ENCODE measurements around the gene HS2ST1.

Gene HS2ST1

DNA sequence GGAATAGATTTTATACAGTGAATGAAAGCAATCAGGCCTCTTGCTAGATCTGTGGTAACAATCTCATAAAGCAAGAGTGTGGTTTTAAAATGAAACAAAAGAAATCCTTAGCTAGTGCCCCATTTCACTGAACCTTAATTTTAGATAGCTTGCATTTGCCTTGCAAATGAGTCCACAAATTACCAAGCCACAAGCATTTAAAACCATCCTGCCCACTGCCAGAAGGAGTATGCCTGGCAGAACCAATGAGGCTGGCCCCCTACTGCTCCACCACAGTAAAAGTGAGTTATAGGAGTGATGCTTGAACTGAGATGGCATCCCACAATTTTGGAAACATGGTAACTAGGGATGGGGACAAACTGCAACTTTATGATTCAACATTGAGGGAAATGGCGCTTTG, 207.8 kb downstream of the HS2ST1 start:
- Histone ChIP-seq H3K9ac (ENCODE audit: low read length) (no peak overlapping the region), H3K9me3 (ENCODE audit: control insufficient read depth, insufficient read depth, low read depth, low read length) (no peaks in the 10 kb centered on the region), H3K4me1 (ENCODE audit: control insufficient read depth, insufficient read depth, low read length) (peaks cover 8% of the 10 kb centered on the region), H3K4me3 (ENCODE audit: low read depth, low read length) (no peak overlapping the region), H3K27ac (ENCODE audit: low read depth, low read length) (no peak overlapping the region), H3K36me3 (ENCODE audit: control insufficient read depth, insufficient read depth, low read length) (no peaks in the 10 kb centered on the region), H3K27me3 (ENCODE audit: control insufficient read depth, insufficient read depth, low read length) (no peaks in the 10 kb centered on the region)

GRCh38 chr1:87123610-87124009, 209.2 kb downstream of the HS2ST1 start:
- no peak overlapping the region for H3K4me3 ChIP-seq (ENCODE audit: low read depth, low read length)
- no peaks in the 10 kb centered on the region for H3K27me3 ChIP-seq (ENCODE audit: control insufficient read depth, insufficient read depth, low read length)
- H3K4me1 ChIP-seq (ENCODE audit: control insufficient read depth, insufficient read depth, low read length): no peaks in the 10 kb centered on the region
- H3K9me3 ChIP-seq (ENCODE audit: control insufficient read depth, insufficient read depth, low read depth, low read length): no peaks in the 10 kb centered on the region
- no peak overlapping the region for H3K27ac ChIP-seq (ENCODE audit: low read depth, low read length)
- H3K36me3 ChIP-seq (ENCODE audit: control insufficient read depth, insufficient read depth, low read length): no peaks in the 10 kb centered on the region
- H3K9ac ChIP-seq (ENCODE audit: low read length): no peak overlapping the region

GRCh38 chr1:87126886-87127505, 212.6 kb downstream of the HS2ST1 start:
- Histone ChIP-seq H3K27ac (ENCODE audit: low read depth, low read length) (no peak overlapping the region), H3K27me3 (ENCODE audit: control insufficient read depth, insufficient read depth, low read length) (peaks cover 2% of the 10 kb centered on the region; the same call in 1 of the 2 replicates), H3K4me3 (ENCODE audit: low read depth, low read length) (no peak overlapping the region), H3K36me3 (ENCODE audit: control insufficient read depth, insufficient read depth, low read length) (no peaks in the 10 kb centered on the region), H3K9me3 (ENCODE audit: control insufficient read depth, insufficient read depth, low read depth, low read length) (no peaks in the 10 kb centered on the region), H3K4me1 (ENCODE audit: control insufficient read depth, insufficient read depth, low read length) (no peaks in the 10 kb centered on the region; the same call in 1 of the 2 replicates), H3K9ac (ENCODE audit: low read length) (no peak overlapping the region)

- peaks cover 7% of the 10 kb centered on the region for H3K27me3 ChIP-seq (ENCODE audit: control insufficient read depth, insufficient read depth, low read length)
- H3K4me1 ChIP-seq (ENCODE audit: control insufficient read depth, insufficient read depth, low read length): peaks cover 2% of the 10 kb centered on the region; the same call in 1 of the 2 replicates
- no peaks in the 10 kb centered on the region for H3K36me3 ChIP-seq (ENCODE audit: control insufficient read depth, insufficient read depth, low read length)
- no peak overlapping the region for H3K4me3 ChIP-seq (ENCODE audit: low read depth, low read length)
- no peaks in the 10 kb centered on the region for H3K9me3 ChIP-seq (ENCODE audit: control insufficient read depth, insufficient read depth, low read depth, low read length)
- H3K27ac ChIP-seq (ENCODE audit: low read depth, low read length): no peak overlapping the region
- H3K9ac ChIP-seq (ENCODE audit: low read length): no peak overlapping the region
These were observed 213.1 kb downstream of the HS2ST1 start for GRCh38 chr1:87127581-87127980.

GRCh38 chr1:87129038-87129437, 214.6 kb downstream of the HS2ST1 start:
- Histone ChIP-seq H3K4me1 (ENCODE audit: control insufficient read depth, insufficient read depth, low read length) (peaks cover 8% of the 10 kb centered on the region; the same call in 1 of the 2 replicates), H3K9ac (ENCODE audit: low read length) (no peak overlapping the region), H3K36me3 (ENCODE audit: control insufficient read depth, insufficient read depth, low read length) (no peaks in the 10 kb centered on the region), H3K9me3 (ENCODE audit: control insufficient read depth, insufficient read depth, low read depth, low read length) (no peaks in the 10 kb centered on the region), H3K27me3 (ENCODE audit: control insufficient read depth, insufficient read depth, low read length) (peaks cover 16% of the 10 kb centered on the region), H3K4me3 (ENCODE audit: low read depth, low read length) (no peak overlapping the region), H3K27ac (ENCODE audit: low read depth, low read length) (no peak overlapping the region)

GRCh38 chr1:87129606-87130005, 215.2 kb downstream of the HS2ST1 start:
- Histone ChIP-seq H3K27ac (ENCODE audit: low read depth, low read length) (no peak overlapping the region), H3K27me3 (ENCODE audit: control insufficient read depth, insufficient read depth, low read length) (peaks cover 16% of the 10 kb centered on the region), H3K9me3 (ENCODE audit: control insufficient read depth, insufficient read depth, low read depth, low read length) (no peaks in the 10 kb centered on the region), H3K9ac (ENCODE audit: low read length) (no peak overlapping the region), H3K36me3 (ENCODE audit: control insufficient read depth, insufficient read depth, low read length) (no peaks in the 10 kb centered on the region), H3K4me3 (ENCODE audit: low read depth, low read length) (no peak overlapping the region), H3K4me1 (ENCODE audit: control insufficient read depth, insufficient read depth, low read length) (peaks cover 14% of the 10 kb centered on the region; the same call in 1 of the 2 replicates)

DNA sequence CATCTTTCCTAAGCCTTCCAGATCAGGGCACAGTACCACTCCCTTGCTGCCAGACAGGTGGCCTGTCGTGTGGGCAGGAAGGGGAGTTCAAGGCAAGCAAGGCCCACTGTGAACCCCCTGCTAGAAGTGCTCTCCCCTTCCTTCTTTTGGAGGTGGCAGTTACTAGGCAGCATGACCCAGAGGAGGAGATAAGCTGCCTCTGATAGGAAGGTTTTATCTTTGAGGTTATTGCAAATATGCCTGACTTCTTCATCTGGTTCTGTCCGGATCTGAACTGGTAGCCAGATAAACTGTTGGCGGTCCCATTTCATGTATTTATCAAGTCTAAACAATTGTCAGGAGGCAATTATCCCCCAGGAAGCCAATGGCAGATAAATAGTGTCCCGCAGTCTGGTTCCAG, 216.0 kb downstream of the HS2ST1 start:
- H3K4me1 ChIP-seq (ENCODE audit: control insufficient read depth, insufficient read depth, low read length): peaks cover 22% of the 10 kb centered on the region
- H3K36me3 ChIP-seq (ENCODE audit: control insufficient read depth, insufficient read depth, low read length): no peaks in the 10 kb centered on the region

GRCh38 chr1:87131809-87132283, 217.4 kb downstream of the HS2ST1 start:
- Histone ChIP-seq H3K9ac (ENCODE audit: low read length) (peak overlapping the region; percentile 54), H3K4me1 (ENCODE audit: control insufficient read depth, insufficient read depth, low read length) (peaks cover 22% of the 10 kb centered on the region), H3K9me3 (ENCODE audit: control insufficient read depth, insufficient read depth, low read depth, low read length) (no peaks in the 10 kb centered on the region), H3K4me3 (ENCODE audit: low read depth, low read length) (peak overlapping the region; percentile 66), H3K27me3 (ENCODE audit: control insufficient read depth, insufficient read depth, low read length) (peaks cover 16% of the 10 kb centered on the region), H3K27ac (ENCODE audit: low read depth, low read length) (no peak overlapping the region; the same call in 1 of the 2 replicates), H3K36me3 (ENCODE audit: control insufficient read depth, insufficient read depth, low read length) (no peaks in the 10 kb centered on the region)

More for the DNA sequence above, 216.0 kb downstream of the HS2ST1 start:
- H3K27me3 ChIP-seq (ENCODE audit: control insufficient read depth, insufficient read depth, low read length): peaks cover 16% of the 10 kb centered on the region
- no peak overlapping the region for H3K27ac ChIP-seq (ENCODE audit: low read depth, low read length)
- no peak overlapping the region for H3K9ac ChIP-seq (ENCODE audit: low read length)
- H3K4me3 ChIP-seq (ENCODE audit: low read depth, low read length): no peak overlapping the region
- H3K9me3 ChIP-seq (ENCODE audit: control insufficient read depth, insufficient read depth, low read depth, low read length): no peaks in the 10 kb centered on the region

DNA sequence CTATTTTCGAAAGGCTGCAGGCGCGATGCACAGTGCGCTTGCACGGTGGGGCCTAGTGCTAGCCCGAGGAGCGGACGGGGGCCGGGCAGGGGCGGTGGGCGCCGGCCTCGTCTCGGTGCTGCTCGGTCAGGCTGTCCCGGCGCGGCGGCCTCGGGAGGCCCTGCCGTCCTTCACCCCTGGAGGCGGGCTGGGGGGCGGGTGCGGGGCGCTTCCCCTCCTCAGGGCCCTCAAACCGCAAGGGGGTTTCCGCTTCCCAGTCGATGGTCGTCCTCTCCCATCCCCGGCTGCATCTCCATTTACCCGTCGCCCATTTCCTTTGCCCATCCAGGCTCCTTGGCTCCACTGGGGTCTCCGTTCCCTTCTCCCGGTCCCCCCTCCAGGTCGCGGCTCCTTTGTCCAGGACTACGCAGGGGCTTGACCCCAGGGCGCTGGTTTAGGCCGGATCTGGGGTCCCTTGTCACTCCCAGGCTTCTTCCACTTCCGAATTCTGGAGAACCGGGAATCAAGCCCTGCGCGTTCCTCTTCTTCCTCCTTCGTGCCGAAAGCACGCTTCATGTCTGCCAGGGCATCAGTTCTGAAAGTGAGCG, 217.9 kb downstream of the HS2ST1 start:
- H3K4me3 ChIP-seq (ENCODE audit: low read depth, low read length): peak overlapping the region; percentile 66

GRCh38 chr1:87134061-87134460, 219.6 kb downstream of the HS2ST1 start:
- peaks cover 22% of the 10 kb centered on the region for H3K4me1 ChIP-seq (ENCODE audit: control insufficient read depth, insufficient read depth, low read length)
- no peak overlapping the region for H3K4me3 ChIP-seq (ENCODE audit: low read depth, low read length)
- H3K27ac ChIP-seq (ENCODE audit: low read depth, low read length): no peak overlapping the region
- H3K27me3 ChIP-seq (ENCODE audit: control insufficient read depth, insufficient read depth, low read length): peaks cover 20% of the 10 kb centered on the region
- no peak overlapping the region for H3K9ac ChIP-seq (ENCODE audit: low read length)
- no peaks in the 10 kb centered on the region for H3K9me3 ChIP-seq (ENCODE audit: control insufficient read depth, insufficient read depth, low read depth, low read length)
- H3K36me3 ChIP-seq (ENCODE audit: control insufficient read depth, insufficient read depth, low read length): no peaks in the 10 kb centered on the region

More for the DNA sequence above, 217.9 kb downstream of the HS2ST1 start:
- no peaks in the 10 kb centered on the region for H3K9me3 ChIP-seq (ENCODE audit: control insufficient read depth, insufficient read depth, low read depth, low read length)
- peak overlapping the region; percentile 54 for H3K9ac ChIP-seq (ENCODE audit: low read length)
- no peaks in the 10 kb centered on the region for H3K36me3 ChIP-seq (ENCODE audit: control insufficient read depth, insufficient read depth, low read length)
- no peak overlapping the region; the same call in 1 of the 2 replicates for H3K27ac ChIP-seq (ENCODE audit: low read depth, low read length)
- peaks cover 16% of the 10 kb centered on the region for H3K27me3 ChIP-seq (ENCODE audit: control insufficient read depth, insufficient read depth, low read length)
- peaks cover 22% of the 10 kb centered on the region for H3K4me1 ChIP-seq (ENCODE audit: control insufficient read depth, insufficient read depth, low read length)

DNA sequence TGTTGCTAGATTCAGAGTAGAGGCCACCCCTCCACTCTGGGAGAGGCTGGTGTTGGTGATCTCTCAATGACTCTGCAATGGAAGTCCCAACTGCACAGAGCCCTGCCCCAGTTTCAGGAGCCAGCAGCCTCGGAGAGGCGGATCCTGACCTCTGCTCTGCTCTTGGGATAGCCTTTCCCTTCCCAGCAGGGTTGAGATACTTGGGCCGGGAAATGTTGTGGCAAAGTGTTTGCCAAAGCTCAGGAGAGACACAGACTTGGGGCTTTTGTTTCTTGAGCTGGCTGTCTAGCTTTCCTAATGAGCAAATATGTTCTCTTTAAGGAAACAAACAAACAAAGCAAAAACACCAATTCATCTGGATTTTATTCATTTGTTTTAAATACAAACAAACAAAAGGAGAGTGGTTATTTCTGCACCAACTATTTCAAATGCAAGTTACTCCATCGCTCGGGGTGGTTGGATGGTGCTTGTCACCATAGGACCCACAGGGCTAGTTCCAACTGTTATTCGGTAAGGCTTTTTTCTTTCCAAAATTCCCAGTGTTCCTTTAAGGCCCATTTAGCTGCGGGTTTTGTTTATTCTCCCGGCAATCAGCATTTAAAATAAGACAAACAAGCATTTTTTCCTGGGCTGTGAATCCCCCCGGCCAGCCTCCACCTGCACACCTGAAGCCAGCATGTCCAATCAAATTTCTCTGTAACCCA, 220.3 kb downstream of the HS2ST1 start:
- Histone ChIP-seq H3K9ac (ENCODE audit: low read length) (no peak overlapping the region), H3K4me3 (ENCODE audit: low read depth, low read length) (no peak overlapping the region), H3K36me3 (ENCODE audit: control insufficient read depth, insufficient read depth, low read length) (no peaks in the 10 kb centered on the region), H3K4me1 (ENCODE audit: control insufficient read depth, insufficient read depth, low read length) (peaks cover 22% of the 10 kb centered on the region), H3K27ac (ENCODE audit: low read depth, low read length) (no peak overlapping the region), H3K27me3 (ENCODE audit: control insufficient read depth, insufficient read depth, low read length) (peaks cover 20% of the 10 kb centered on the region), H3K9me3 (ENCODE audit: control insufficient read depth, insufficient read depth, low read depth, low read length) (no peaks in the 10 kb centered on the region)

All from HUES6 (cell line).